GM21619 (cell line): Measurements from ENCODE around the gene TEX51.

Experiments used
- ATAC-seq: cut with Tn5 transposase; IDR thresholded peaks from one replicate; pipeline ENCODE4 v1.9.1; 2021; ENCODE audit not compliant: unreplicated experiment

The TEX51 gene

GRCh38 chr2:126911111-126911796 is 12.6 kb downstream of the TEX51 start:
- ATAC-seq, result no peak

GRCh38 chr2:126912201-126912600 is 13.5 kb downstream of the TEX51 start:
- no peak for ATAC-seq

GRCh38 chr2:126913329-126913728 is 14.6 kb downstream of the TEX51 start:
- no peak for ATAC-seq

GRCh38 chr2:126913881-126914615 is 15.4 kb downstream of the TEX51 start:
- no peak for ATAC-seq

GRCh38 chr2:126914811-126915500 is 16.3 kb downstream of the TEX51 start:
- ATAC-seq, result no peak

- ATAC-seq, result no peak
These were observed 17.2 kb downstream of the TEX51 start for GRCh38 chr2:126915903-126916302.

GRCh38 chr2:126916744-126917143 is 18.1 kb downstream of the TEX51 start:
- no peak for ATAC-seq

GRCh38 chr2:126921066-126921465 is 22.4 kb downstream of the TEX51 start:
- no peak for ATAC-seq

- no peak for ATAC-seq
These were observed 32.4 kb downstream of the TEX51 start for GRCh38 chr2:126930970-126931590.

GRCh38 chr2:126932529-126932928 is 33.8 kb downstream of the TEX51 start:
- ATAC-seq, result no peak

- ATAC-seq, result no peak
These were observed 34.4 kb downstream of the TEX51 start for GRCh38 chr2:126932966-126933710.

- ATAC-seq, result no peak
These were observed 35.0 kb downstream of the TEX51 start for GRCh38 chr2:126933711-126934091.

- ATAC-seq, result no peak
These were observed 36.1 kb downstream of the TEX51 start for GRCh38 chr2:126934809-126935208.

- no peak for ATAC-seq
These were observed 37.1 kb downstream of the TEX51 start for GRCh38 chr2:126935774-126936173.

GRCh38 chr2:126936219-126936723 is 37.6 kb downstream of the TEX51 start:
- no peak for ATAC-seq

- ATAC-seq, result no peak
These were observed 41.6 kb downstream of the TEX51 start for GRCh38 chr2:126940331-126940730.

- no peak for ATAC-seq
These were observed 43.9 kb downstream of the TEX51 start for GRCh38 chr2:126942427-126943203.

- no peak for ATAC-seq
These were observed 45.1 kb downstream of the TEX51 start for GRCh38 chr2:126943612-126944348.

- ATAC-seq, result no peak
These were observed 46.4 kb downstream of the TEX51 start for GRCh38 chr2:126945118-126945517.
